ENCODE data around the gene PRLH. TPM values are rescaled to one million over a fixed set of nuclear protein-coding genes. Genes with fewer than 3 reads are reported as not detected.

The PRLH gene
- total and polyA plus RNA-seq, 4 donors: not detected

GRCh38 chr2:237556773-237557632 lies 9.4 kb upstream of the PRLH start:
- Histone ChIP-seq H3K4me3 (ENCODE audit: low read depth in 1 of 3, low read length in 3 of 3) (no peak overlapping the region), H3K27me3 (ENCODE audit: control insufficient read depth in 4 of 4, insufficient read depth in 4 of 4, low read length in 3 of 4) (no peaks in the 10 kb centered on the region), H3K36me3 (ENCODE audit: control insufficient read depth in 4 of 4, insufficient read depth in 3 of 4, low read depth in 1 of 4, low read length in 3 of 4) (peaks cover 5 to 15% (median 12%) of the 10 kb centered on the region in 4 donors), H3K27ac (ENCODE audit: low read depth in 1 of 2, low read length in 2 of 2) (no peak overlapping the region), H3K9me3 (ENCODE audit: control insufficient read depth in 4 of 4, low read length in 3 of 4) (peaks cover 3 to 6% (median 3%) of the 10 kb centered on the region in 4 donors), H3K4me1 (ENCODE audit: control insufficient read depth in 4 of 4, insufficient read depth in 4 of 4, low read length in 3 of 4) (peaks cover 0 to 8% (median 5%) of the 10 kb centered on the region in 4 donors), H3K9ac (ENCODE audit: low read depth in 1 of 2, low read length in 2 of 2) (no peak overlapping the region)
- TF ChIP-seq ZBTB33 (IDR thresholded peaks at IDR 0.05): no peak
- TF ChIP-seq HNF4G (IDR thresholded peaks at IDR 0.05): no peak
- TF ChIP-seq, protein P1, sequence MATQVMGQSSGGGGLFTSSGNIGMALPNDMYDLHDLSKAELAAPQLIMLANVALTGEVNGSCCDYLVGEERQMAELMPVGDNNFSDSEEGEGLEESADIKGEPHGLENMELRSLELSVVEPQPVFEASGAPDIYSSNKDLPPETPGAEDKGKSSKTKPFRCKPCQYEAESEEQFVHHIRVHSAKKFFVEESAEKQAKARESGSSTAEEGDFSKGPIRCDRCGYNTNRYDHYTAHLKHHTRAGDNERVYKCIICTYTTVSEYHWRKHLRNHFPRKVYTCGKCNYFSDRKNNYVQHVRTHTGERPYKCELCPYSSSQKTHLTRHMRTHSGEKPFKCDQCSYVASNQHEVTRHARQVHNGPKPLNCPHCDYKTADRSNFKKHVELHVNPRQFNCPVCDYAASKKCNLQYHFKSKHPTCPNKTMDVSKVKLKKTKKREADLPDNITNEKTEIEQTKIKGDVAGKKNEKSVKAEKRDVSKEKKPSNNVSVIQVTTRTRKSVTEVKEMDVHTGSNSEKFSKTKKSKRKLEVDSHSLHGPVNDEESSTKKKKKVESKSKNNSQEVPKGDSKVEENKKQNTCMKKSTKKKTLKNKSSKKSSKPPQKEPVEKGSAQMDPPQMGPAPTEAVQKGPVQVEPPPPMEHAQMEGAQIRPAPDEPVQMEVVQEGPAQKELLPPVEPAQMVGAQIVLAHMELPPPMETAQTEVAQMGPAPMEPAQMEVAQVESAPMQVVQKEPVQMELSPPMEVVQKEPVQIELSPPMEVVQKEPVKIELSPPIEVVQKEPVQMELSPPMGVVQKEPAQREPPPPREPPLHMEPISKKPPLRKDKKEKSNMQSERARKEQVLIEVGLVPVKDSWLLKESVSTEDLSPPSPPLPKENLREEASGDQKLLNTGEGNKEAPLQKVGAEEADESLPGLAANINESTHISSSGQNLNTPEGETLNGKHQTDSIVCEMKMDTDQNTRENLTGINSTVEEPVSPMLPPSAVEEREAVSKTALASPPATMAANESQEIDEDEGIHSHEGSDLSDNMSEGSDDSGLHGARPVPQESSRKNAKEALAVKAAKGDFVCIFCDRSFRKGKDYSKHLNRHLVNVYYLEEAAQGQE (IDR thresholded peaks at IDR 0.05): no peak
- no peak for TF ChIP-seq TAF1 (conservative IDR thresholded peaks at IDR 0.05)
- no peak for TF ChIP-seq FOXA1 (IDR thresholded peaks at IDR 0.05)
- no peak for TF ChIP-seq CTCF (IDR thresholded peaks at IDR 0.05; ENCODE audit: low read depth, low read length, missing input control)
- no peak for TF ChIP-seq RAD21 (IDR thresholded peaks at IDR 0.05)
- TF ChIP-seq EGR1 (IDR thresholded peaks at IDR 0.05; ENCODE audit: low read depth in 2 of 2): no peak
- no peak for DNase-seq (ENCODE audit: low spot score)
- 80% methylated on average over 11 of the region's 11 CpGs for WGBS

DNA sequence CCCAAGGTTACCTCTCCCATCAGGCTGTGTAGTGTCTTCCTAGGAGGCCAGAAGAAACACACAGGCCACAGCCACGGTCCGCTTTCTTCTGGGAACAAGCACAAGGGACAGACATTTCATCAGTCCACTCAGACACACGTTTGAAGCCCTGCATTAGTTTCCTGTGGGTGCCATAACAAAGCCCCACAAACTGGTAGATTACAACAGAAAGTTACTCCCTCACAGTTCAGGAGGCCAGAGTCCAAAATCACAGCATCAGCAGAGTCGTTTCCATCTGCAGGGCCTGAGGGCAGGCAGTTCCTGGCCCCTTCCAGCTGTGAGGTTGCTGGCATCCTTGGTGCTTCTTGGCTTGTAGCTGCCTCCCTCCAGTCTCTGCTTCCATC lies 8.8 kb upstream of the PRLH start:
- Histone ChIP-seq H3K4me3 (ENCODE audit: low read depth in 1 of 3, low read length in 3 of 3) (no peak overlapping the region), H3K27me3 (ENCODE audit: control insufficient read depth in 4 of 4, insufficient read depth in 4 of 4, low read length in 3 of 4) (no peaks in the 10 kb centered on the region), H3K4me1 (ENCODE audit: control insufficient read depth in 4 of 4, insufficient read depth in 4 of 4, low read length in 3 of 4) (peaks cover 0 to 8% (median 5%) of the 10 kb centered on the region in 4 donors), H3K27ac (ENCODE audit: low read depth in 1 of 2, low read length in 2 of 2) (no peak overlapping the region), H3K9ac (ENCODE audit: low read depth in 1 of 2, low read length in 2 of 2) (no peak overlapping the region), H3K9me3 (ENCODE audit: control insufficient read depth in 4 of 4, low read length in 3 of 4) (peaks cover 3 to 6% (median 3%) of the 10 kb centered on the region in 4 donors), H3K36me3 (ENCODE audit: control insufficient read depth in 4 of 4, insufficient read depth in 3 of 4, low read depth in 1 of 4, low read length in 3 of 4) (peaks cover 4 to 15% (median 12%) of the 10 kb centered on the region in 4 donors)
- no peak for DNase-seq (ENCODE audit: low spot score)
- 67% methylated on average over 4 of the region's 4 CpGs for WGBS
- TF ChIP-seq ZBTB33 (IDR thresholded peaks at IDR 0.05): no peak
- peak in 1 of 2 donors; percentile 55 for TF ChIP-seq HNF4A (conservative IDR thresholded peaks at IDR 0.05)

All from liver (tissue), 9 donors.